Endothelial cell of umbilical vein (primary cell): Measurements from ENCODE around the gene SPPL2C. TPM values are rescaled to one million over a fixed set of nuclear protein-coding genes. Genes with fewer than 3 reads are reported as not detected.

ENCODE experiments used
- BruUV-seq: library from RNA; stranded (reverse); fragments of 400-500 nt; replicated peaks from 2 replicates; lab custom pipeline; 2021; lab: Mats Ljungman, UMichigan
- CTCF ChIA-PET: fragments of 300-600, 350-600 bp; sonication (Branson Sonifier 250); formaldehyde crosslinking; loops from one replicate; lab custom pipeline; 2021; ENCODE audit warnings: antibody characterized with exemption, inconsistent platforms; lab: Charles Lee
- POLR2A ChIA-PET: fragments of 300-600, 350-600 bp; sonication (Branson Sonifier 250); formaldehyde crosslinking; loops from one replicate; lab custom pipeline; 2021; ENCODE audit warnings: antibody characterized with exemption, inconsistent platforms; lab: Charles Lee
- DNase-seq: peaks from one replicate; pipeline ENCODE4 v3.0.0-alpha.2; 2011; ENCODE audit warnings: low read depth, low spot score
- FAIRE-seq: peaks from 2 replicates; lab custom pipeline; 2011; peaks lifted over from hg19 to GRCh38; lab: Jason Lieb, UNC
- H2AFZ ChIP-seq: 2 replicates; pipeline ENCODE4 v1.6.0; 2012; ENCODE audit warnings: low read depth, low read length, control low read depth, inconsistent platforms
- H3K27ac ChIP-seq: 2 replicates; pipeline ENCODE4 v1.5.1; 2011; ENCODE audit warnings: low read depth, mild to moderate bottlenecking, control low read depth, low read length, moderate library complexity; ENCODE audit not compliant: insufficient read depth
- H3K27me3 ChIP-seq, 2 experiments: 2 replicates each; pipeline versions ENCODE4 v1.6.0 to v1.6.1; 2011; ENCODE audit warnings: low read length in 2 of 2, mixed read lengths in 1 of 2; ENCODE audit not compliant: control insufficient read depth in 2 of 2, insufficient read depth in 2 of 2
- H3K36me3 ChIP-seq, 2 experiments: 2 replicates in 1 of 2; 3 replicates in 1 of 2; pipeline ENCODE4 v1.5.1; 2011; ENCODE audit warnings: low read length in 2 of 2, mild to moderate bottlenecking in 1 of 2, moderate library complexity in 1 of 2; ENCODE audit not compliant: control insufficient read depth in 2 of 2, insufficient read depth in 2 of 2; ENCODE audit errors: extremely low read depth in 1 of 2
- H3K4me1 ChIP-seq: 3 replicates; pipeline ENCODE4 v1.5.1; 2011; ENCODE audit warnings: mild to moderate bottlenecking, low read length; ENCODE audit not compliant: control insufficient read depth, insufficient read depth; ENCODE audit errors: extremely low read depth
- H3K4me2 ChIP-seq: 2 replicates; pipeline ENCODE4 v1.6.1; 2011; ENCODE audit warnings: low read length, control low read depth, mixed read lengths; ENCODE audit not compliant: insufficient read depth
- H3K4me3 ChIP-seq, 3 experiments: fragments of 200-600 bp in 1 of 3; sonication (generic), shearing (Covaris generic) in 1 of 3; replicated peaks in 1 of 3; 2 replicates each; pipeline ENCODE4 v1.5.1; 2011 to 2016; ENCODE audit warnings: control low read depth in 3 of 3, low read length in 3 of 3, mild to moderate bottlenecking in 2 of 3, inconsistent platforms in 1 of 3, low read depth in 1 of 3, moderate library complexity in 1 of 3; ENCODE audit not compliant: insufficient read depth in 1 of 3
- H3K79me2 ChIP-seq: 2 replicates; pipeline ENCODE4 v1.6.0; 2012; ENCODE audit warnings: low read length, inconsistent platforms; ENCODE audit not compliant: control insufficient read depth, insufficient read depth
- H3K9ac ChIP-seq: replicated peaks from 2 replicates; pipeline ENCODE3; 2011; ENCODE audit warnings: low read length, control low read depth; ENCODE audit not compliant: insufficient read depth; ENCODE audit errors: extremely low read depth
- H3K9me1 ChIP-seq: replicated peaks from 3 replicates; pipeline ENCODE4 v1.6.0; 2011; ENCODE audit warnings: mild to moderate bottlenecking, low read length; ENCODE audit not compliant: control insufficient read depth, insufficient read depth; ENCODE audit errors: extremely low read depth
- H3K9me3 ChIP-seq: replicated peaks from 2 replicates; pipeline ENCODE4 v1.5.1; 2012; ENCODE audit warnings: low read length, inconsistent platforms; ENCODE audit not compliant: control insufficient read depth, insufficient read depth
- H4K20me1 ChIP-seq: replicated peaks from 2 replicates; pipeline ENCODE3; 2011; ENCODE audit warnings: mild to moderate bottlenecking, low read length; ENCODE audit not compliant: control insufficient read depth, insufficient read depth; ENCODE audit errors: extremely low read depth
- CTCF ChIP-seq, 2 donors: IDR thresholded peaks; 1 replicate in 1 of 2; 2 replicates in 1 of 2; pipeline ENCODE4 v1.5.1; 2011; ENCODE audit warnings: low read length in 2 of 2, mild to moderate bottlenecking in 2 of 2, moderate library complexity in 2 of 2, control low read depth in 1 of 2, inconsistent platforms in 1 of 2, low read depth in 1 of 2; ENCODE audit not compliant: insufficient read depth in 1 of 2; ENCODE audit errors: extremely low read depth in 1 of 2
- EZH2 ChIP-seq: IDR thresholded peaks from 2 replicates; pipeline ENCODE4 v1.6.1; 2012; ENCODE audit warnings: borderline replicate concordance, low read depth, mild to moderate bottlenecking, moderate library complexity, low read length, inconsistent platforms; ENCODE audit not compliant: severe bottlenecking
- FOS ChIP-seq: IDR thresholded peaks from 2 replicates; pipeline ENCODE4 v1.6.1; 2011; ENCODE audit warnings: mild to moderate bottlenecking, low read length, moderate library complexity, borderline replicate concordance; ENCODE audit not compliant: insufficient read depth
- GATA2 ChIP-seq: IDR thresholded peaks from 2 replicates; pipeline ENCODE4 v1.7.0; 2011; ENCODE audit warnings: low read depth, mild to moderate bottlenecking, moderate library complexity, mixed read lengths, low read length; ENCODE audit not compliant: insufficient read length, insufficient read depth
- JUN ChIP-seq: IDR thresholded peaks from 2 replicates; pipeline ENCODE4 v1.6.1; 2011; ENCODE audit warnings: borderline replicate concordance, low read depth; ENCODE audit not compliant: insufficient read length, insufficient read depth
- MAX ChIP-seq: IDR thresholded peaks from 2 replicates; pipeline ENCODE4 v1.6.1; 2011; ENCODE audit not compliant: insufficient read depth, insufficient read length
- MYC ChIP-seq: IDR thresholded peaks from one replicate; pipeline ENCODE4 v1.6.1; 2011; ENCODE audit warnings: mild to moderate bottlenecking, low read depth, low read length
- POLR2A ChIP-seq: IDR thresholded peaks from 2 replicates; pipeline ENCODE4 v1.6.1; 2012; ENCODE audit warnings: low read depth, mild to moderate bottlenecking, control low read depth, low read length
- POLR2AphosphoS5 ChIP-seq: IDR thresholded peaks from 2 replicates; pipeline ENCODE4 v1.6.1; 2012; ENCODE audit warnings: low read depth, mild to moderate bottlenecking, control low read depth, low read length, moderate library complexity; ENCODE audit not compliant: insufficient read depth
- dilution Hi-C: fragments of 300-500 bp; cut with MboI; formaldehyde crosslinking; loops from one replicate; pipeline ENCODE4 v1.15.0; 2019; ENCODE audit warnings: low sequenced_read_pairs; ENCODE audit not compliant: extremely low pct_ligation_motif_present
- intact Hi-C: fragments of 100-400 bp; cut with micrococcal nuclease; formaldehyde crosslinking; loops from one replicate; pipeline ENCODE4 v1.10.0; 2022
- polyA plus RNA-seq, 4 experiments: library from polyadenylated mRNA; depleted of rRNA in 3 of 4; stranded (reverse) in 3 of 4; unstranded in 1 of 4; fragments of >200 nt; gene quantifications; 2 replicates each; pipeline versions ENCODE4 v1.2.1 to v1.2.3, GENCODE V29; 2011 to 2012; ENCODE audit warnings: missing spikeins in 1 of 4
- total RNA-seq: library from RNA; stranded (reverse); gene quantifications from 2 replicates; pipeline ENCODE4 v1.2.3, GENCODE V29; 2021

Gene SPPL2C
- total and polyA plus RNA-seq, 2 donors (not counting 3 experiments of a cell fraction or from before 2014, with no cell fraction given): not detected

GRCh38 chr17:45883063-45883462 lies 38.4 kb downstream of the SPPL2C start:
- Histone ChIP-seq H3K4me1 (no peaks in the 10 kb centered on the region), H3K9me1 (no peaks in the 10 kb centered on the region), H2AFZ (no peak overlapping the region), H3K9ac (no peak overlapping the region), H3K36me3 (no peaks in the 10 kb centered on the region), H3K4me2 (no peak overlapping the region), H3K79me2 (no peaks in the 10 kb centered on the region), H4K20me1 (no peaks in the 10 kb centered on the region), H3K27ac (no peak overlapping the region), H3K4me3 (no peak overlapping the region), H3K9me3 (no peaks in the 10 kb centered on the region), H3K27me3 (no peaks in the 10 kb centered on the region)
- TF ChIP-seq POLR2A: no peak
- TF ChIP-seq MAX: no peak
- TF ChIP-seq EZH2: no peak
- TF ChIP-seq CTCF (IDR thresholded peaks at IDR 0.05; ENCODE audit: extremely low read depth in 1 of 2, insufficient read depth in 1 of 2, low read depth in 1 of 2, low read length in 2 of 2): no peak
- no peak for TF ChIP-seq FOS
- TF ChIP-seq MYC: no peak
- TF ChIP-seq GATA2: no peak
- TF ChIP-seq JUN: no peak
- TF ChIP-seq POLR2AphosphoS5: no peak
- dilution Hi-C loops (no loop called here), intact Hi-C loops (no loop called here)
- FAIRE-seq (no peak), DNase-seq (no peak)
- no TSS peak for BruUV-seq
- CTCF ChIA-PET: no interaction called here
- POLR2A ChIA-PET: no interaction called here
